HCT116 (cell line): ENCODE measurements around the gene GPR75. TPM values are rescaled to one million over a fixed set of nuclear protein-coding genes. Genes with fewer than 3 reads are reported as not detected.
"Not testable (repeated sequence)": the region's sequence is repeated elsewhere in the genome, so short reads cannot be mapped to it uniquely, and the experiment has no call there.

Source experiments
- ATAC-seq: fragments of 200-7000 bp; cut with Tn5 transposase; 2 replicates; pipeline ENCODE4 v1.9.1; 2020; ENCODE audit warnings: mild to moderate bottlenecking, moderate library complexity
- BruUV-seq: library from RNA; stranded (reverse); fragments of 400-500 nt; replicated peaks from 2 replicates; lab custom pipeline; 2021; lab: Mats Ljungman, UMichigan
- CTCF ChIA-PET: fragments of 300-600 bp; sonication (Branson Sonifier 250); formaldehyde crosslinking; loops from one replicate; lab custom pipeline; 2021; ENCODE audit warnings: antibody characterized with exemption; lab: Charles Lee
- POLR2A ChIA-PET: fragments of 300-600, 350-600 bp; sonication (Branson Sonifier 250); formaldehyde crosslinking; loops from one replicate; lab custom pipeline; 2021; ENCODE audit warnings: antibody characterized with exemption; lab: Charles Lee
- RAD21 ChIA-PET, 2 experiments: fragments of 300-600 bp; sonication (Branson Sonifier 250); formaldehyde crosslinking; loops; one replicate each; lab custom pipeline; 2023; ENCODE audit warnings: low total read pairs in 2 of 2; ENCODE audit not compliant: uncharacterized antibody in 2 of 2, unreplicated experiment in 2 of 2, low non-redundant PET in 1 of 2; lab: Charles Lee
- DNase-seq: peaks from one replicate; pipeline ENCODE4 v3.0.0-alpha.2; 2010; ENCODE audit warnings: low read depth, low spot score
- H2AFZ ChIP-seq: fragments of 200-600 bp; shearing (Covaris generic), sonication (generic); 2 replicates; pipeline ENCODE4 v1.6.1; 2017; ENCODE audit warnings: low read depth, mixed run types, mixed read lengths, antibody characterized with exemption, low read length; ENCODE audit not compliant: poor library complexity, severe bottlenecking
- H3K27ac ChIP-seq: 2 replicates; pipeline ENCODE4 v1.5.1; 2012; ENCODE audit warnings: low read depth, low read length
- H3K27me3 ChIP-seq: fragments of 200-600 bp; sonication (generic); 2 replicates; pipeline ENCODE4 v1.6.1; 2016; ENCODE audit warnings: mixed run types, low read length, mixed read lengths; ENCODE audit not compliant: insufficient read depth
- H3K36me3 ChIP-seq, 2 experiments: fragments of 200-500 bp in 1 of 2; fragments of 200-600 bp in 1 of 2; sonication (Bioruptor generic) in 1 of 2; sonication (generic) in 1 of 2; 2 replicates each; pipeline versions ENCODE4 v1.5.1 to v1.6.1; 2014 to 2016; ENCODE audit warnings: low read length in 2 of 2, inconsistent platforms in 1 of 2, mixed read lengths in 1 of 2, mixed run types in 1 of 2; ENCODE audit not compliant: insufficient read depth in 2 of 2, control insufficient read depth in 1 of 2
- H3K4me1 ChIP-seq, 2 experiments: fragments of 200-600 bp in 1 of 2; sonication (generic) in 1 of 2; 2 replicates each; pipeline versions ENCODE4 v1.5.1 to v1.6.1; 2012 to 2017; ENCODE audit warnings: low read length in 2 of 2, inconsistent platforms in 1 of 2, mild to moderate bottlenecking in 1 of 2, mixed read lengths in 1 of 2, mixed run types in 1 of 2, moderate library complexity in 1 of 2; ENCODE audit not compliant: insufficient read depth in 2 of 2, control insufficient read depth in 1 of 2
- H3K4me2 ChIP-seq: fragments of 200-600 bp; sonication (generic); 2 replicates; pipeline ENCODE4 v1.6.1; 2017; ENCODE audit warnings: mixed run types, low read length, mixed read lengths
- H3K4me3 ChIP-seq, 2 experiments: fragments of 200-600 bp in 1 of 2; sonication (generic) in 1 of 2; replicated peaks in 1 of 2; 2 replicates each; pipeline ENCODE4 v1.5.1; 2011 to 2016; ENCODE audit warnings: low read length in 2 of 2, control low read depth in 1 of 2, low read depth in 1 of 2, mild to moderate bottlenecking in 1 of 2, mixed read lengths in 1 of 2, mixed run types in 1 of 2
- H3K79me2 ChIP-seq: fragments of 200-600 bp; sonication (generic); 2 replicates; pipeline ENCODE4 v1.6.1; 2017; ENCODE audit warnings: mild to moderate bottlenecking, mixed run types, low read length, moderate library complexity, mixed read lengths; ENCODE audit not compliant: insufficient read depth
- H3K9ac ChIP-seq: fragments of 200-600 bp; sonication (generic); 2 replicates; pipeline ENCODE4 v1.6.1; 2016; ENCODE audit warnings: low read length, mixed read lengths
- H3K9me2 ChIP-seq: fragments of 200-600 bp; sonication (generic), shearing (Covaris generic); 2 replicates; pipeline ENCODE4 v1.6.1; 2017; ENCODE audit warnings: mixed run types, mild to moderate bottlenecking, moderate library complexity; ENCODE audit not compliant: insufficient read depth
- H3K9me3 ChIP-seq, 2 experiments: fragments of 200-500 bp in 1 of 2; fragments of 200-600 bp in 1 of 2; sonication (Bioruptor generic) in 1 of 2; sonication (generic) in 1 of 2; 2 replicates each; pipeline ENCODE4 v1.6.1; 2014 to 2017; ENCODE audit warnings: low read length in 2 of 2, mixed read lengths in 2 of 2, inconsistent platforms in 1 of 2, low read depth in 1 of 2, mild to moderate bottlenecking in 1 of 2, mixed run types in 1 of 2, moderate library complexity in 1 of 2; ENCODE audit not compliant: control insufficient read depth in 1 of 2, insufficient read depth in 1 of 2
- H4K20me1 ChIP-seq: fragments of 200-600 bp; sonication (generic), shearing (Covaris generic); 2 replicates; pipeline ENCODE4 v1.6.1; 2017; ENCODE audit warnings: mixed run types, mild to moderate bottlenecking, moderate library complexity; ENCODE audit not compliant: insufficient read depth
- CBX3 ChIP-seq: IDR thresholded peaks from 2 replicates; pipeline ENCODE4 v1.6.1; 2012; ENCODE audit warnings: low read depth
- CEBPB ChIP-seq: IDR thresholded peaks from 2 replicates; pipeline ENCODE4 v1.6.1; 2012; ENCODE audit warnings: low read depth
- ELF1 ChIP-seq: IDR thresholded peaks from 2 replicates; pipeline ENCODE4 v1.6.1; 2012; ENCODE audit warnings: low read depth, borderline replicate concordance
- EZH2 ChIP-seq: fragments of 200-600 bp; sonication (generic); IDR thresholded peaks from 2 replicates; pipeline ENCODE4 v1.6.1; 2017; ENCODE audit warnings: antibody characterized with exemption, mixed run types
- FOSL1 ChIP-seq: IDR thresholded peaks from 2 replicates; pipeline ENCODE4 v1.6.1; 2012; ENCODE audit warnings: low read depth
- JUND ChIP-seq: IDR thresholded peaks from 2 replicates; pipeline ENCODE4 v1.6.1; 2012
- MAX ChIP-seq: IDR thresholded peaks from 2 replicates; pipeline ENCODE4 v1.6.1; 2012
- POLR2A ChIP-seq: IDR thresholded peaks from 2 replicates; pipeline ENCODE4 v1.7.0; 2011; ENCODE audit warnings: borderline replicate concordance; ENCODE audit not compliant: insufficient read depth, insufficient read length; ENCODE audit errors: extremely low read depth
- RAD21 ChIP-seq: IDR thresholded peaks from 2 replicates; pipeline ENCODE4 v1.6.1; 2012; ENCODE audit warnings: low read depth, mild to moderate bottlenecking
- REST ChIP-seq: IDR thresholded peaks from 2 replicates; pipeline ENCODE4 v1.6.1; 2012; ENCODE audit warnings: low read depth
- SIN3A ChIP-seq: IDR thresholded peaks from 2 replicates; pipeline ENCODE4 v1.6.1; 2012; ENCODE audit warnings: low read depth
- SP1 ChIP-seq: IDR thresholded peaks from 2 replicates; pipeline ENCODE4 v1.6.1; 2012; ENCODE audit warnings: low read depth
- SRF ChIP-seq: IDR thresholded peaks from 2 replicates; pipeline ENCODE4 v1.6.1; 2012; ENCODE audit warnings: low read depth
- TCF7L2 ChIP-seq: IDR thresholded peaks from 2 replicates; pipeline ENCODE4 v1.7.0; 2011; ENCODE audit warnings: borderline replicate concordance, inconsistent platforms; ENCODE audit not compliant: insufficient read depth, insufficient read length; ENCODE audit errors: extremely low read depth
- ZFX ChIP-seq: fragments of 450-650 bp; IDR thresholded peaks from 2 replicates; pipeline ENCODE4 v1.6.1; 2017
- ZNF274 ChIP-seq: fragments of 200-500 bp; sonication (Bioruptor generic); IDR thresholded peaks from 2 replicates; pipeline ENCODE4 v1.6.1; 2014; ENCODE audit warnings: mild to moderate bottlenecking, low read depth, low read length, inconsistent platforms
- intact Hi-C: fragments of 100-400 bp; cut with micrococcal nuclease; formaldehyde crosslinking; loops from 2 replicates; pipeline ENCODE4 v1.10.0; 2022
- total RNA-seq: library from RNA; stranded (reverse); gene quantifications from one replicate; pipeline ENCODE4 v1.2.1, GENCODE V29; 2021; ENCODE audit not compliant: unreplicated experiment

The GPR75 gene
- total RNA-seq, 1 experiment from 2014 or later: 1.2 TPM

- H3K4me3 ChIP-seq, H3K4me2 ChIP-seq, H3K9me3 ChIP-seq, H3K9ac ChIP-seq, H3K4me1 ChIP-seq, H4K20me1 ChIP-seq, H3K79me2 ChIP-seq, H3K27ac ChIP-seq, H3K36me3 ChIP-seq, BruUV-seq, DNase-seq, H3K27me3 ChIP-seq, CTCF ChIA-PET, POLR2A ChIA-PET, H3K9me2 ChIP-seq, H2AFZ ChIP-seq, intact Hi-C loops, ATAC-seq, RAD21 ChIA-PET: not testable (repeated sequence)
These were observed 18.1 kb downstream of the GPR75 start for GRCh38 chr2:53841651-53842050.

GRCh38 chr2:53840580-53840979 is 19.2 kb downstream of the GPR75 start:
- Histone ChIP-seq H4K20me1 (no peaks in the 10 kb centered on the region), H3K4me3 (no peak overlapping the region), H3K4me1 (no peaks in the 10 kb centered on the region), H3K9me2 (no peaks in the 10 kb centered on the region), H3K9ac (no peak overlapping the region), H3K36me3 (no peaks in the 10 kb centered on the region), H2AFZ (no peak overlapping the region), H3K4me2 (no peak overlapping the region), H3K79me2 (no peaks in the 10 kb centered on the region), H3K9me3 (no peaks in the 10 kb centered on the region), H3K27ac (no peak overlapping the region), H3K27me3 (no peaks in the 10 kb centered on the region)
- RAD21 ChIA-PET: no interaction called here
- intact Hi-C loops: no loop called here
- DNase-seq (no peak), ATAC-seq (no peak)
- TF ChIP-seq ELF1 (no peak), MAX (no peak), REST (no peak), SIN3A (no peak), JUND (no peak), FOSL1 (no peak), ZFX (no peak), POLR2A (no peak), ZNF274 (no peak), TCF7L2 (no peak), CEBPB (no peak), SRF (no peak), CBX3 (no peak), EZH2 (no peak), RAD21 (no peak), SP1 (no peak)
- POLR2A ChIA-PET: no interaction called here
- CTCF ChIA-PET: no interaction called here
- BruUV-seq: no TSS peak

GRCh38 chr2:53829980-53830290 is 29.8 kb downstream of the GPR75 start:
- H4K20me1 ChIP-seq, ATAC-seq, H2AFZ ChIP-seq, RAD21 ChIA-PET, H3K9me2 ChIP-seq, CTCF ChIA-PET, H3K27me3 ChIP-seq, H3K4me1 ChIP-seq, H3K27ac ChIP-seq, H3K36me3 ChIP-seq, H3K4me3 ChIP-seq, H3K9me3 ChIP-seq, DNase-seq, intact Hi-C loops, H3K9ac ChIP-seq, H3K79me2 ChIP-seq, BruUV-seq, H3K4me2 ChIP-seq: not testable (repeated sequence)
- POLR2A ChIA-PET: interaction anchor here (0.7 kb wide), 1 partner anchor 39 kb away, joined by 3 read pairs; no protein-coding TSS in a partner anchor
